Retina (tissue), 1 donor: Measurements from ENCODE around the gene CDR2.
"Not testable (repeated sequence)": the region's sequence is repeated elsewhere in the genome, so short reads cannot be mapped to it uniquely, and the experiment has no call there.

ENCODE experiments used
- DNase-seq: peaks from one replicate; pipeline ENCODE4 v3.0.0-alpha.2; 2016

Gene CDR2

GRCh38 chr16:22374311-22375116 is at the start of gene CDR2:
TSS of gene CDR2 (minus strand) at chr16:22374619. CDS start at chr16:22374309, 310 bp downstream.
- DNase-seq: peak; percentile 98

- DNase-seq: no peak
Observed at GRCh38 chr16:22423716-22424115, 49.3 kb upstream of the CDR2 start.

GRCh38 chr16:22421136-22421535 is 46.7 kb upstream of the CDR2 start:
- no peak for DNase-seq

- no peak for DNase-seq
Observed at GRCh38 chr16:22420606-22421135, 46.3 kb upstream of the CDR2 start.

- no peak for DNase-seq
Observed at GRCh38 chr16:22419908-22420307, 45.5 kb upstream of the CDR2 start.

- DNase-seq: no peak
Observed at GRCh38 chr16:22418826-22419225, 44.4 kb upstream of the CDR2 start.

- not testable (repeated sequence) for DNase-seq
Observed at GRCh38 chr16:22417798-22418197, 43.4 kb upstream of the CDR2 start.

- no peak for DNase-seq
Observed at GRCh38 chr16:22417019-22417418, 42.6 kb upstream of the CDR2 start.

GRCh38 chr16:22413819-22414218 is 39.4 kb upstream of the CDR2 start:
- no peak for DNase-seq

- no peak for DNase-seq
Observed at GRCh38 chr16:22407486-22407885, 33.1 kb upstream of the CDR2 start.

- no peak for DNase-seq
Observed at GRCh38 chr16:22402191-22402590, 27.8 kb upstream of the CDR2 start.

- no peak for DNase-seq
Observed at GRCh38 chr16:22400900-22401299, 26.5 kb upstream of the CDR2 start.

GRCh38 chr16:22397931-22398330 is 23.5 kb upstream of the CDR2 start:
- DNase-seq: no peak

- no peak for DNase-seq
Observed at GRCh38 chr16:22397464-22397863, 23.0 kb upstream of the CDR2 start.

GRCh38 chr16:22395960-22396359 is 21.5 kb upstream of the CDR2 start:
- no peak for DNase-seq

- DNase-seq: no peak
Observed at GRCh38 chr16:22394121-22394520, 19.7 kb upstream of the CDR2 start.

GRCh38 chr16:22388101-22388644 is 13.8 kb upstream of the CDR2 start:
- DNase-seq: no peak

GRCh38 chr16:22386976-22387375 is 12.6 kb upstream of the CDR2 start:
- DNase-seq: no peak

GRCh38 chr16:22385196-22385595 is 10.8 kb upstream of the CDR2 start:
- no peak for DNase-seq

GRCh38 chr16:22383827-22384226 is 9.4 kb upstream of the CDR2 start:
- DNase-seq: no peak

- no peak for DNase-seq
Observed at GRCh38 chr16:22381392-22381791, 7.0 kb upstream of the CDR2 start.

GRCh38 chr16:22380529-22380928 is 6.1 kb upstream of the CDR2 start:
- DNase-seq: no peak

- DNase-seq: no peak
Observed at GRCh38 chr16:22379656-22380055, 5.2 kb upstream of the CDR2 start.

GRCh38 chr16:22375963-22376640 is 1.7 kb upstream of the CDR2 start:
- DNase-seq: no peak
